K562 (cell line): Measurements from ENCODE around the gene DGCR2. TPM values are rescaled to one million over a fixed set of nuclear protein-coding genes. Genes with fewer than 3 reads are reported as not detected.
A peak's percentile ranks its signal among the peaks of the same experiment; 100 is the strongest.

Source experiments
- EWSR1 ChIP-seq: fragments of 450-650 bp; IDR thresholded peaks from 2 replicates; pipeline ENCODE4 v1.6.1; 2018; ENCODE audit warnings: borderline replicate concordance, mild to moderate bottlenecking, low read depth, moderate library complexity; ENCODE audit not compliant: partially characterized antibody
- FOXA3 ChIP-seq, 2 experiments: fragments of 450-650 bp in 1 of 2; sonication (generic) in 1 of 2; formaldehyde crosslinking; IDR thresholded peaks in 1 of 2; conservative IDR thresholded peaks in 1 of 2; 2 replicates each; pipeline versions ENCODE4 v1.4.0 to v1.8.0; 2020 to 2022; ENCODE audit warnings: mild to moderate bottlenecking in 2 of 2, missing genetic modification reagents in 1 of 2
- NFXL1 ChIP-seq: fragments of 450-650 bp; formaldehyde crosslinking; IDR thresholded peaks from 2 replicates; pipeline ENCODE4 v1.4.0; 2021; ENCODE audit warnings: mild to moderate bottlenecking
- TFAP4 ChIP-seq: sonication (generic); formaldehyde crosslinking; IDR thresholded peaks from 2 replicates; pipeline ENCODE4 v1.8.0; 2022; ENCODE audit warnings: missing genetic modification reagents, mild to moderate bottlenecking, moderate library complexity, borderline replicate concordance
- THAP12 ChIP-seq: fragments of 250-450 bp; sonication (Bioruptor Pico); IDR thresholded peaks from 2 replicates; pipeline ENCODE4 v1.9.0; 2021; ENCODE audit warnings: mild to moderate bottlenecking, inconsistent platforms
- USF1 ChIP-seq: sonication (generic); formaldehyde crosslinking; IDR thresholded peaks from 2 replicates; pipeline ENCODE4 v1.9.0; 2022; ENCODE audit warnings: mild to moderate bottlenecking, missing genetic modification reagents
- ZBTB7A ChIP-seq: IDR thresholded peaks from 2 replicates; pipeline ENCODE4 v1.6.1; 2011; ENCODE audit warnings: low read depth, mild to moderate bottlenecking, low read length, moderate library complexity, borderline replicate concordance; ENCODE audit not compliant: control insufficient read depth
- polyA plus RNA-seq, 8 experiments: library from polyadenylated mRNA; depleted of rRNA in 4 of 8; stranded (reverse) in 5 of 8; unstranded in 3 of 8; fragments of >200 nt; fragmentation: Nextera tagmentation in 2 of 8; fragmentation: Illumina TruSeq in 1 of 8; extraction: Ambion mirVana in 2 of 8; extraction: Trizol in 1 of 8; gene quantifications; 2 replicates each; pipeline versions ENCODE4 v1.2.1 to v1.2.3, GENCODE V29; 2011 to 2014; ENCODE audit warnings: inconsistent platforms in 1 of 8, missing spikeins in 1 of 8
- total RNA-seq, 7 experiments: library from RNA; depleted of rRNA in 6 of 7; stranded (reverse); fragments of >200 nt in 6 of 7; fragmentation: Illumina TruSeq in 2 of 7; extraction: Trizol in 2 of 7; gene quantifications; 2 replicates each; pipeline versions ENCODE4 v1.2.1 to v1.2.3, GENCODE V29; 2011 to 2021; ENCODE audit warnings: low replicate concordance in 1 of 7

DGCR2 gene
- total and polyA plus RNA-seq, 9 of the 15 experiments (the other 6 are each of a cell fraction or from before 2014, with no cell fraction given), result 0.69 to 101 (median 56.4) TPM

GRCh38 chr22:19016081-19016766 is 106.0 kb downstream of the DGCR2 start (continued):
- TF ChIP-seq THAP12 (0 out of 2 replicates have a peak, but pooled peaks have one; percentile 51), EWSR1 (no peak), TFAP4 (CRISPR knock-in tag) (0 out of 2 replicates have a peak, but pooled peaks have one; percentile 37), USF1 (CRISPR knock-in tag) (0 out of 2 replicates have a peak, but pooled peaks have one; percentile 30), FOXA3 (CRISPR knock-in tag; conservative IDR thresholded peaks at IDR 0.05 in 1 of 2, IDR thresholded peaks at IDR 0.05 in 1 of 2) (0 out of 4 replicates have a peak, but pooled peaks of 1 of the 2 experiments have one; percentile 45), ZBTB7A (no peak), NFXL1 (CRISPR knock-in tag) (no peak)
- TF ChIP-seq, all 486 proteins: peak for 14
